A549 treated with Mapracorat at 1 μM for 4 hours (cell line): ENCODE measurements around the gene SULT2A1. TPM values are rescaled to one million over a fixed set of nuclear protein-coding genes. Genes with fewer than 3 reads are reported as not detected.

ENCODE experiments used
- total RNA-seq: library from RNA; stranded (reverse); fragments of 200-300 nt; extraction: Qiagen RNA extraction; gene quantifications from 5 replicates; pipeline ENCODE4 v1.2.3, GENCODE V29; 2022

SULT2A1 gene
- total RNA-seq = not detected in 5 replicates

GRCh38 chr19:47886010-47886559 lies at the start of gene SULT2A1:
Gene SULT2A1, minus strand, starts transcription at chr19:47886315. Its CDS starts 58 bp downstream, at chr19:47886257.

GRCh38 chr19:47858646-47859285 lies 27.3 kb downstream of the SULT2A1 start, which contains the start of gene TPRX2:
Gene TPRX2, plus strand, starts transcription at chr19:47859235. Its CDS starts 12 bp downstream, at chr19:47859247.

GRCh38 chr19:47821460-47822020 lies 64.6 kb downstream of the SULT2A1 start, which contains the start of gene CRX:
Gene CRX, plus strand, starts transcription at chr19:47821937. Its CDS starts 12,507 bp downstream, at chr19:47834444.

Other genes with a start within 250 kb of the SULT2A1 start
- 116 to 150 TPM (median 141 TPM) in 5 replicates for gene EHD2, start 172.9 kb downstream of the SULT2A1 start, total RNA-seq
- 236 to 287 TPM (median 257 TPM) in 5 replicates for gene NOP53, start 140.8 kb downstream of the SULT2A1 start, total RNA-seq
- gene SELENOW, start 107.6 kb downstream of the SULT2A1 start, total RNA-seq = 97.2 to 170 TPM (median 159 TPM) in 5 replicates
- not detected in 5 replicates for gene TPRX1, start 81.8 kb downstream of the SULT2A1 start, total RNA-seq
- gene CRX, start 64.4 kb downstream of the SULT2A1 start, total RNA-seq = not detected in 5 replicates
- not detected in 5 replicates for gene TPRX2, start 27.1 kb downstream of the SULT2A1 start, total RNA-seq
- not detected in 5 replicates for gene BSPH1, start 105.9 kb upstream of the SULT2A1 start, total RNA-seq
- gene ELSPBP1, start 108.3 kb upstream of the SULT2A1 start, total RNA-seq = not detected in 5 replicates
- not detected in 5 replicates for gene CABP5, start 157.8 kb upstream of the SULT2A1 start, total RNA-seq
- 8.5 to 17.1 TPM (median 9.7 TPM) in 5 replicates for gene PLA2G4C, start 224.5 kb upstream of the SULT2A1 start, total RNA-seq